Caco-2 (cell line): ENCODE measurements around the gene DIS3L. TPM values are rescaled to one million over a fixed set of nuclear protein-coding genes. Genes with fewer than 3 reads are reported as not detected.
A peak's percentile ranks its signal among the peaks of the same experiment; 100 is the strongest.
"Not testable (repeated sequence)": the region's sequence is repeated elsewhere in the genome, so short reads cannot be mapped to it uniquely, and the experiment has no call there.

Source experiments
- Bru-seq: library from RNA; stranded (reverse); fragments of 400-500 nt; gene quantifications from one replicate; lab custom pipeline; 2021; lab: Mats Ljungman, UMichigan
- BruChase-seq, 2 experiments: library from RNA; stranded (reverse); fragments of 400-500 nt; gene quantifications; one replicate each; lab custom pipeline; 2021; lab: Mats Ljungman, UMichigan
- BruUV-seq: library from RNA; stranded (reverse); fragments of 400-500 nt; replicated peaks from 2 replicates; lab custom pipeline; 2021; lab: Mats Ljungman, UMichigan
- CTCF ChIA-PET: fragments of 300-600 bp; sonication (Branson Sonifier 250); formaldehyde crosslinking; loops from one replicate; lab custom pipeline; 2022; ENCODE audit warnings: antibody characterized with exemption; lab: Charles Lee
- POLR2A ChIA-PET: fragments of 300-600 bp; sonication (Branson Sonifier 250); formaldehyde crosslinking; loops from one replicate; lab custom pipeline; 2022; ENCODE audit warnings: antibody characterized with exemption; lab: Charles Lee
- DNase-seq, 2 experiments: peaks; one replicate each; pipeline versions ENCODE4 v3.0.0 to v3.0.0-alpha.2; 2020 to 2022
- H3K27me3 ChIP-seq: replicated peaks from 2 replicates; pipeline ENCODE4 v1.6.0; 2011; ENCODE audit warnings: low read length; ENCODE audit not compliant: control insufficient read depth, insufficient read depth
- H3K36me3 ChIP-seq: 2 replicates; pipeline ENCODE4 v1.5.1; 2011; ENCODE audit warnings: low read length; ENCODE audit not compliant: control insufficient read depth, insufficient read depth
- H3K4me1 ChIP-seq: fragments of 250-450 bp; sonication (Bioruptor Pico); 2 replicates; pipeline ENCODE4 v1.5.1; 2020; ENCODE audit warnings: mild to moderate bottlenecking
- H3K4me3 ChIP-seq: 2 replicates; pipeline ENCODE4 v1.5.1; 2011; ENCODE audit warnings: low read depth, mild to moderate bottlenecking, control low read depth, low read length
- H3K9me3 ChIP-seq: fragments of 250-450 bp; sonication (Bioruptor Pico); 2 replicates; pipeline ENCODE4 v1.5.1; 2020; ENCODE audit warnings: mild to moderate bottlenecking, moderate library complexity
- H3K27ac Mint-ChIP-seq: one replicate; pipeline ENCODE4 v1.8.0; 2022; ENCODE audit warnings: mixed read lengths; ENCODE audit not compliant: unreplicated experiment
- H3K27me3 Mint-ChIP-seq: one replicate; pipeline ENCODE4 v1.8.0; 2022; ENCODE audit warnings: mixed read lengths; ENCODE audit not compliant: insufficient read depth, unreplicated experiment
- H3K36me3 Mint-ChIP-seq: one replicate; pipeline ENCODE4 v1.8.0; 2022; ENCODE audit warnings: mild to moderate bottlenecking, mixed read lengths; ENCODE audit not compliant: insufficient read depth, unreplicated experiment
- H3K4me1 Mint-ChIP-seq: one replicate; pipeline ENCODE4 v1.8.0; 2022; ENCODE audit warnings: low read depth, mixed read lengths; ENCODE audit not compliant: unreplicated experiment
- H3K4me3 Mint-ChIP-seq: one replicate; pipeline ENCODE4 v1.8.0; 2022; ENCODE audit warnings: mild to moderate bottlenecking, moderate library complexity, mixed read lengths; ENCODE audit not compliant: unreplicated experiment
- H3K9me3 Mint-ChIP-seq: one replicate; pipeline ENCODE4 v1.8.0; 2022; ENCODE audit warnings: mixed read lengths; ENCODE audit not compliant: unreplicated experiment
- intact Hi-C: fragments of 100-400 bp; cut with micrococcal nuclease; formaldehyde crosslinking; loops from one replicate; pipeline ENCODE4 v1.10.0; 2022; ENCODE audit not compliant: unreplicated experiment
- long read RNA-seq: library from polyadenylated mRNA; stranded (forward); transcript quantifications from one replicate; pipeline ENCODE4 v2.0.0, GENCODE V29; 2022
- total RNA-seq: library from RNA; stranded (reverse); gene quantifications from 2 replicates; pipeline ENCODE4 v1.2.3, GENCODE V29; 2022
- TF ChIP-seq, protein P1 (sequence below), 2 experiments: fragments of 200-600 bp in 1 of 2; IDR thresholded peaks; 1 replicate in 1 of 2; 2 replicates in 1 of 2; pipeline versions ENCODE4 v1.5.1 to v1.8.0; 2011 to 2022; ENCODE audit warnings: antibody characterized with exemption in 1 of 2, control low read depth in 1 of 2, inconsistent platforms in 1 of 2, low read depth in 1 of 2, low read length in 1 of 2, mild to moderate bottlenecking in 1 of 2, moderate library complexity in 1 of 2; ENCODE audit not compliant: insufficient read depth in 1 of 2, severe bottlenecking in 1 of 2, unreplicated experiment in 1 of 2

The DIS3L gene
- total RNA-seq, result 25.3 and 25.6 TPM in 2 replicates
- percentile 75 among the genes with signal in this experiment for Bru-seq, nascent RNA
- BruChase-seq, experiment 1, labeled RNA remaining after a 2-hour chase, result percentile 73 among the genes with signal in this experiment
- percentile 76 among the genes with signal in this experiment for BruChase-seq, experiment 2, labeled RNA remaining after a 6-hour chase
- long read RNA-seq, transcript DIS3L-202 (17 exons, 3,647 nt), result major isoform, 18 of 40 reads
- long read RNA-seq, partial matches to known transcripts, result 3 of 40 reads
- long read RNA-seq, other reads (novel, unspliced or antisense), result 14 of 40 reads

DNA sequence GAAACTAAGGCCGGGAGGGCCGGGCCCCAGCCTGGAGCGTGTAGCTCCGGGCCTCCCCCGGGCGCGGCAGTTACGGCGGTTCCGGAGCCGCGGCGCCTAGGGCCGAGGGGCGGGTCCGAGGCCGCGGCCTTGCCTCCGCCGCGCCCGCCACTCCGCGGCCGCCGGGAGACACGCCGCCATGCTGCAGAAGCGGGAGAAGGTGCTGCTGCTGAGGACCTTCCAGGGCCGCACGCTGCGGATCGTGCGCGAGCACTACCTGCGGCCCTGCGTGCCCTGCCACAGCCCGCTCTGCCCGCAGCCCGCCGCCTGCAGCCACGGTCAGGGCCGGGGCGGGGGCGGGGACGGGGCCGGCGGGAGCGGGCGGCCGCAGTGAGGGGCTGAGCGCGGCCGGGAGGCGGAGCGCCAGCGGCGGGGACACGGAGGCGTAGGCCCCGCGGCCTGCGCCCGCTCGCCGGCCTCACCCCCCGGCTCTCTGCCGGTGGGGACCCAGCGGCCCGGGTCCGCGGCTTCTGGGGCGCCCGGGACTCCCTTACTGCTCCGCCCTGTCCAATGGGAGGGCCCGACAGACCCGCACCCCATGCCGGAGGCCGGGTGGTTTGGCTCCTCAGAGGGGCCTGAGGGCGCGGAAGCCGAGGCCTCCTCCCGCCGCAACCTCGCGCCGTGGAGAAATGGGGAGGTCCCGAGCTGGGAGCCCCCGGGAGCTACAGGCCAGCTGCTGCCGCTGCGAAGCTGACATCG is at the start of gene DIS3L:
Gene DIS3L (plus strand): TSS at position 150 of the 738 bp plus-strand sequence. CDS start 29 bp downstream, at position 179.
- H3K4me1 Mint-ChIP-seq, result peaks cover 6% of the 10 kb centered on the region
- no peaks in the 10 kb centered on the region for H3K9me3 Mint-ChIP-seq
- TF ChIP-seq, protein P1, sequence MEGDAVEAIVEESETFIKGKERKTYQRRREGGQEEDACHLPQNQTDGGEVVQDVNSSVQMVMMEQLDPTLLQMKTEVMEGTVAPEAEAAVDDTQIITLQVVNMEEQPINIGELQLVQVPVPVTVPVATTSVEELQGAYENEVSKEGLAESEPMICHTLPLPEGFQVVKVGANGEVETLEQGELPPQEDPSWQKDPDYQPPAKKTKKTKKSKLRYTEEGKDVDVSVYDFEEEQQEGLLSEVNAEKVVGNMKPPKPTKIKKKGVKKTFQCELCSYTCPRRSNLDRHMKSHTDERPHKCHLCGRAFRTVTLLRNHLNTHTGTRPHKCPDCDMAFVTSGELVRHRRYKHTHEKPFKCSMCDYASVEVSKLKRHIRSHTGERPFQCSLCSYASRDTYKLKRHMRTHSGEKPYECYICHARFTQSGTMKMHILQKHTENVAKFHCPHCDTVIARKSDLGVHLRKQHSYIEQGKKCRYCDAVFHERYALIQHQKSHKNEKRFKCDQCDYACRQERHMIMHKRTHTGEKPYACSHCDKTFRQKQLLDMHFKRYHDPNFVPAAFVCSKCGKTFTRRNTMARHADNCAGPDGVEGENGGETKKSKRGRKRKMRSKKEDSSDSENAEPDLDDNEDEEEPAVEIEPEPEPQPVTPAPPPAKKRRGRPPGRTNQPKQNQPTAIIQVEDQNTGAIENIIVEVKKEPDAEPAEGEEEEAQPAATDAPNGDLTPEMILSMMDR (IDR thresholded peaks at IDR 0.05; ENCODE audit: insufficient read depth in 1 of 2, low read depth in 1 of 2, low read length in 1 of 2, severe bottlenecking in 1 of 2, unreplicated experiment in 1 of 2), result no peak
- ChIA-PET POLR2A (interaction anchor here (0.5 to 1.0 kb wide), 5 partner anchors 63 to 392 kb away, joined by 3 to 5 read pairs (median 3); partner anchors contain the start of gene MAP2K1), CTCF (interaction anchor here (1.0 to 2.6 kb wide), 2 partner anchors 205 to 301 kb away, joined by 3 to 8 read pairs; no protein-coding TSS in a partner anchor)
- H3K27me3 ChIP-seq, result no peaks in the 10 kb centered on the region
- peak; percentile 58 to 71 for DNase-seq
- no peaks in the 10 kb centered on the region for H3K9me3 ChIP-seq
- no peaks in the 10 kb centered on the region for H3K27me3 Mint-ChIP-seq
- no TSS peak for BruUV-seq
- H3K4me1 ChIP-seq, result peaks cover 13% of the 10 kb centered on the region; the same call in 1 of the 2 replicates
- H3K36me3 Mint-ChIP-seq, result peaks cover 24% of the 10 kb centered on the region
- H3K36me3 ChIP-seq, result no peaks in the 10 kb centered on the region
- peak within 1 kb of the TSS; percentile 86 for H3K27ac Mint-ChIP-seq
- intact Hi-C loops, result no loop called here
- peak within 1 kb of the TSS; percentile 72 for H3K4me3 ChIP-seq
- peak within 1 kb of the TSS; percentile 91 for H3K4me3 Mint-ChIP-seq

GRCh38 chr15:66245832-66246231 is 47.5 kb upstream of the DIS3L start:
- H3K9me3 ChIP-seq, H3K4me1 Mint-ChIP-seq, H3K4me3 Mint-ChIP-seq, BruUV-seq, H3K36me3 Mint-ChIP-seq, CTCF ChIA-PET, POLR2A ChIA-PET, intact Hi-C loops, H3K9me3 Mint-ChIP-seq, H3K36me3 ChIP-seq, H3K4me3 ChIP-seq, H3K27ac Mint-ChIP-seq, DNase-seq, H3K4me1 ChIP-seq, H3K27me3 ChIP-seq: not testable (repeated sequence)
- H3K27me3 Mint-ChIP-seq, result peaks cover 28% of the 10 kb centered on the region

DNA sequence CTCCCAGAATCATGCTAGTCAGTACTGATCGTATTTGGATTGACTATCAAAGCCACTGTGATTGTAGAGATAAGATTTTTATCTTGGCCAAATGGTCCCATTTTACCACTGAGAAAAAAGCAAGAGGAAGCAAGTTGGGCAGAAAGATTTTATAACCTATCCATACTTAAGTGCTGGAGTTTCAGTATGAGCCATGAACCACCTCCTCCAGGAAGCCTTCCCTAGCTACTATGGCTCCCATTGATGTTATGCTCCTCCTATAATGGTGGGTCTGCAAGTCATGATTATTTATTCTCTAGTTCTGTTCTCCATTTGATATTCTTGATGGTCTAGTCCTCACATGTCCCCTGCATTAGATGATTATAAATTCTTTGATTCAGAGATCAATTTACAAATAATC is 46.4 kb upstream of the DIS3L start:
- Mint-ChIP-seq H3K36me3 (no peaks in the 10 kb centered on the region), H3K27me3 (peaks cover 29% of the 10 kb centered on the region), H3K4me3 (no peak overlapping the region), H3K27ac (no peak overlapping the region), H3K9me3 (no peaks in the 10 kb centered on the region), H3K4me1 (no peaks in the 10 kb centered on the region)
- no TSS peak for BruUV-seq
- no peak for DNase-seq
- ChIA-PET POLR2A (no interaction called here), CTCF (no interaction called here)
- Histone ChIP-seq H3K9me3 (no peaks in the 10 kb centered on the region), H3K36me3 (no peaks in the 10 kb centered on the region), H3K4me1 (no peaks in the 10 kb centered on the region), H3K4me3 (no peak overlapping the region), H3K27me3 (no peaks in the 10 kb centered on the region)
- intact Hi-C loops, result no loop called here
- TF ChIP-seq, protein P1 (IDR thresholded peaks at IDR 0.05; ENCODE audit: insufficient read depth in 1 of 2, low read depth in 1 of 2, low read length in 1 of 2, severe bottlenecking in 1 of 2, unreplicated experiment in 1 of 2), result no peak
